Natural killer cell (primary cell): Measurements from ENCODE around the gene TRPC6. TPM values are rescaled to one million over a fixed set of nuclear protein-coding genes. Genes with fewer than 3 reads are reported as not detected.

Experiments
- ATAC-seq, 3 donors: fragments of 150-1000 bp in 2 of 3; fragments of 200-7000 bp in 1 of 3; cut with Tn5 transposase; 1 replicate in 1 of 3; 2 replicates in 2 of 3; pipeline ENCODE4 v1.10.0; 2021; ENCODE audit warnings: mild to moderate bottlenecking in 2 of 3, moderate library complexity in 2 of 3
- DNase-seq, 2 donors: peaks; one replicate each; pipeline versions ENCODE4 v3.0.0 to v3.0.0-alpha.2; 2013 to 2021; ENCODE audit warnings: mixed read lengths in 1 of 2
- H3K27ac ChIP-seq: one replicate; pipeline ENCODE4 v1.5.1; 2013; ENCODE audit warnings: mild to moderate bottlenecking, low read length
- H3K27me3 ChIP-seq: one replicate; pipeline ENCODE4 v1.6.1; 2013; ENCODE audit warnings: low read length; ENCODE audit not compliant: control insufficient read depth, insufficient read depth
- H3K36me3 ChIP-seq: one replicate; pipeline ENCODE4 v1.6.1; 2013; ENCODE audit warnings: low read length; ENCODE audit not compliant: control insufficient read depth, insufficient read depth
- H3K4me1 ChIP-seq: one replicate; pipeline ENCODE4 v1.6.1; 2013; ENCODE audit warnings: low read length; ENCODE audit not compliant: control insufficient read depth, insufficient read depth
- H3K4me3 ChIP-seq: one replicate; pipeline ENCODE4 v1.5.1; 2013; ENCODE audit warnings: low read length
- H3K9me3 ChIP-seq: one replicate; pipeline ENCODE4 v1.6.1; 2013; ENCODE audit warnings: low read length; ENCODE audit not compliant: control insufficient read depth, insufficient read depth
- H3K27ac Mint-ChIP-seq, 2 donors: one replicate each; pipeline ENCODE4 v1.8.0; 2022; ENCODE audit warnings: mild to moderate bottlenecking in 2 of 2, mixed read lengths in 2 of 2, moderate library complexity in 1 of 2
- H3K27me3 Mint-ChIP-seq, 2 donors: one replicate each; pipeline ENCODE4 v1.8.0; 2022; ENCODE audit warnings: low read depth in 2 of 2, mixed read lengths in 2 of 2
- H3K36me3 Mint-ChIP-seq: one replicate; pipeline ENCODE4 v1.8.0; 2022; ENCODE audit warnings: mixed read lengths
- H3K4me1 Mint-ChIP-seq, 2 donors: one replicate each; pipeline ENCODE4 v1.8.0; 2022; ENCODE audit warnings: mixed read lengths in 2 of 2
- H3K4me3 Mint-ChIP-seq: one replicate; pipeline ENCODE4 v1.8.0; 2022; ENCODE audit warnings: mild to moderate bottlenecking, moderate library complexity, mixed read lengths
- H3K9me3 Mint-ChIP-seq, 2 donors: one replicate each; pipeline ENCODE4 v1.8.0; 2022; ENCODE audit warnings: mixed read lengths in 2 of 2
- WGBS: methylation state at CpG from one replicate; pipeline ENCODE4 v1.1.7; 2013; ENCODE audit warnings: missing lambda C conversion rate; ENCODE audit not compliant: insufficient coverage; 5-methylcytosine and 5-hydroxymethylcytosine counted together
- intact Hi-C: fragments of 100-400 bp; cut with micrococcal nuclease; formaldehyde crosslinking; loops from one replicate; pipeline ENCODE4 v1.14.2; 2022
- total RNA-seq, 4 donors: library from RNA; stranded (reverse); fragments of 120-200 nt in 1 of 4; gene quantifications; one replicate each; pipeline versions ENCODE4 v1.2.3 to v1.2.4, GENCODE V29; 2013 to 2022
- TF ChIP-seq, protein P1 (sequence below): fragments of 200-600 bp; IDR thresholded peaks from one replicate; pipeline ENCODE4 v1.8.0; 2022; ENCODE audit warnings: antibody characterized with exemption

Gene TRPC6
- total RNA-seq, 3 donors from 2014 or later (not counting 1 experiment from before 2014, with no cell fraction given), result 0.09 to 0.15 TPM; not detected in 1

DNA sequence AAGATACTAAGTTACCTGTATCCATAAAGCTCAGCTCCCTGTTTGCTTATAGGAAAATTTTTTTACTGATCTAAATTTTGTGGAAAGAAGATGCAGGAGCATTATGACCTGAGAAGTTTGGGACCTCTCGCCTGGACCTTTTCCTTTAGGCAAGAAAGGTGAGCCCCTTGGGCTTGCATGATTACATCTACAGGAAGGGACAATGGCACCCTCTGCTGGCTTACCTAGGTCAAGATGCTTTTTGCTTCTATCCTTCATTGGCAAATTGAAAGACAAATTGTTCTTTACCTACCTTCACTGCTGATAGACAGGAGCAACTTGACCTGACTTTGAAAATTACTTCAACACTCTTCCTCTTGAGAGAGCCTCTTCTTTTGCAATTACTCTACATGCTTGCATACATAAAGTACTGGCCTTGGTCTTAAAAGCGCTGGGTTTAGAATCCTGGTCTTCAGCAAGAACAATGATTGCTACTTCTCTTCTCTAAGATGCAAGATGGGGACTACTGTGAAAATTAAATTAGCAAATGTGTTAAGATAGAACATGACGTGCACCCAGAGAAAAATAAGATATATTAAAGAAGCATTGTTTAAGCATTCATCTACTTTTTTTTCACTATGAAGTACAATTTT lies 147.2 kb downstream of the TRPC6 start:
- Mint-ChIP-seq H3K9me3 (peaks cover 7 to 8% of the 10 kb centered on the region in 2 donors), H3K36me3 (no peaks in the 10 kb centered on the region), H3K4me1 (no peaks in the 10 kb centered on the region), H3K4me3 (no peak overlapping the region), H3K27me3 (no peaks in the 10 kb centered on the region), H3K27ac (no peak overlapping the region)
- ATAC-seq, result no peak
- H3K9me3 ChIP-seq, result no peaks in the 10 kb centered on the region
- intact Hi-C loops, result no loop called here
- no peaks in the 10 kb centered on the region for H3K36me3 ChIP-seq
- TF ChIP-seq, protein P1, sequence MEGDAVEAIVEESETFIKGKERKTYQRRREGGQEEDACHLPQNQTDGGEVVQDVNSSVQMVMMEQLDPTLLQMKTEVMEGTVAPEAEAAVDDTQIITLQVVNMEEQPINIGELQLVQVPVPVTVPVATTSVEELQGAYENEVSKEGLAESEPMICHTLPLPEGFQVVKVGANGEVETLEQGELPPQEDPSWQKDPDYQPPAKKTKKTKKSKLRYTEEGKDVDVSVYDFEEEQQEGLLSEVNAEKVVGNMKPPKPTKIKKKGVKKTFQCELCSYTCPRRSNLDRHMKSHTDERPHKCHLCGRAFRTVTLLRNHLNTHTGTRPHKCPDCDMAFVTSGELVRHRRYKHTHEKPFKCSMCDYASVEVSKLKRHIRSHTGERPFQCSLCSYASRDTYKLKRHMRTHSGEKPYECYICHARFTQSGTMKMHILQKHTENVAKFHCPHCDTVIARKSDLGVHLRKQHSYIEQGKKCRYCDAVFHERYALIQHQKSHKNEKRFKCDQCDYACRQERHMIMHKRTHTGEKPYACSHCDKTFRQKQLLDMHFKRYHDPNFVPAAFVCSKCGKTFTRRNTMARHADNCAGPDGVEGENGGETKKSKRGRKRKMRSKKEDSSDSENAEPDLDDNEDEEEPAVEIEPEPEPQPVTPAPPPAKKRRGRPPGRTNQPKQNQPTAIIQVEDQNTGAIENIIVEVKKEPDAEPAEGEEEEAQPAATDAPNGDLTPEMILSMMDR, result no peak
- no peak overlapping the region for H3K4me3 ChIP-seq
- DNase-seq, result no peak
- no peaks in the 10 kb centered on the region for H3K4me1 ChIP-seq
- 68% methylated on average over 2 of the region's 3 CpGs for WGBS
- H3K27me3 ChIP-seq, result no peaks in the 10 kb centered on the region
- no peak overlapping the region for H3K27ac ChIP-seq

DNA sequence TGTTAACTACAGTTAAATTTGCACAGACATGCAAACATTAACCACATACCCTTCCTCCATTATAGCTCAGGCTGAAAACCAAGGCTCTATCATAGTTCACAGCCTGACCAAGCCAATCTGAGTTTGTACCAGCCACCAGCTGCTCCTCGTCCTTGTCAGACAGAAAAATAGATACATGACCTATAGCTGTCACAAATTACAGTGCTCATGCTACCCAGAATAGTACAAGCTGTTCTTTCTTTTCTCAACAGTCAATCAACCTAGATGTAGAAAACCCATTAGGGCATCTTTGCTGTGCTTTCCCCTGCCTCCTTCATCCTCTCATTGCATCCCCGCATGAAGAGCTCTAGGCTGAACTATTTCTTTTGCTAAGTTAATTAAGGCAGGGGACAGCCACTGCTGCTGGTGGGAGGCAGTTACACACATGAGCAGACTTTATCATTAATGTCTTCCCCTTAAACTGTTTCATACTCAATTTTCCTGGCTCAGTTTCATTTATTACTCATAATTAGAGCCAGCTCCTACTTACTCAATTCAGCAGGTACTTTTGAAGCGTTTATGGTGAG lies 148.3 kb downstream of the TRPC6 start:
- Mint-ChIP-seq H3K36me3 (no peaks in the 10 kb centered on the region), H3K9me3 (peaks cover 6 to 7% of the 10 kb centered on the region in 2 donors), H3K4me3 (no peak overlapping the region), H3K27me3 (no peaks in the 10 kb centered on the region), H3K4me1 (no peaks in the 10 kb centered on the region), H3K27ac (no peak overlapping the region)
- Histone ChIP-seq H3K4me3 (no peak overlapping the region), H3K36me3 (no peaks in the 10 kb centered on the region), H3K27ac (no peak overlapping the region), H3K4me1 (no peaks in the 10 kb centered on the region), H3K9me3 (no peaks in the 10 kb centered on the region), H3K27me3 (no peaks in the 10 kb centered on the region)
- ATAC-seq (no peak), DNase-seq (no peak)
- 83% methylated on average over 3 of the region's 3 CpGs for WGBS
- intact Hi-C loops, result no loop called here
- TF ChIP-seq, protein P1, result no peak

DNA sequence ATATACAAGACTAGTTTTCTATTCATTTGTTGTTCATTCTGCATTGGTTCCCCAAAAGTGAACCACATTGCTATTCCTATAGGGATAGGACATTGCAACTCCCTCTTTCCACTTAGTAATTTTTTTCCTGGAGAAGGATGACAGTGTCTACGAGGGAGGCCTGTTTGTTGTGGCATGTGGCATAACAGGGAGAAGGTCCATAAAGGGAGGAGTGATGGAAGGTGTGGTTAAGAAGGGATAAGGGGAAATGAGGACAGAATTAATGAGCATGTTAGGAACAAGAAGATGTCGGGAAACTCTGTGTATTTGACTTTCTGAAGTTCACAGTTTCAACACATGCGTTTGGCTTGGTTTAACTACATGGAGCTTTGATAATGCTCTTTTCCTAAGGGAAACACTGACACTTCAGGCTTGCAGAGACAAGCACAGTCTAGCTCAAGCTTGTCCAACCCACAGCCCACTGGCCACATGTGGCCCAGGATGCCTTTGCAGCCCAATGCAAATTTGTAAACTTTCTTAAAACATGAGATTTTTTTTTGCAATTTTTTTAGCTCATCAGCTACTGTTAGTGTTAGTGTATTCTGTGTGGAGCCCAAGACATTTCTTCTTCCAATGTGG lies 149.7 kb downstream of the TRPC6 start:
- Mint-ChIP-seq H3K27me3 (no peaks in the 10 kb centered on the region), H3K4me3 (no peak overlapping the region), H3K36me3 (no peaks in the 10 kb centered on the region), H3K27ac (no peak overlapping the region), H3K4me1 (no peaks in the 10 kb centered on the region), H3K9me3 (peaks cover 5 to 9% of the 10 kb centered on the region in 2 donors)
- Histone ChIP-seq H3K4me3 (no peak overlapping the region), H3K4me1 (no peaks in the 10 kb centered on the region), H3K9me3 (peaks cover 6% of the 10 kb centered on the region), H3K27ac (no peak overlapping the region), H3K36me3 (no peaks in the 10 kb centered on the region), H3K27me3 (no peaks in the 10 kb centered on the region)
- DNase-seq, result no peak
- TF ChIP-seq, protein P1, result no peak
- 84% methylated on average over 3 of the region's 3 CpGs for WGBS
- ATAC-seq, result no peak
- intact Hi-C loops, result no loop called here
